Measurements from ENCODE around the gene RAD23B.

The RAD23B gene

GRCh38 chr9:107360098-107360497 is 77.0 kb downstream of the RAD23B start:
- Histone ChIP-seq H3K27me3 (ENCODE audit: insufficient read depth, poor library complexity, severe bottlenecking) (no peaks in the 10 kb centered on the region), H3K4me3 (replicated peaks; ENCODE audit: insufficient read depth, low read length) (no peak overlapping the region), H3K27ac (replicated peaks) (no peak overlapping the region)
- no peak for DNase-seq (ENCODE audit: low read depth in 1 of 2, low spot score in 1 of 2)
- no peak for TF ChIP-seq SPI1 (IDR thresholded peaks at IDR 0.05; ENCODE audit: borderline replicate concordance, low read depth)
- no peak for TF ChIP-seq CTCF (IDR thresholded peaks at IDR 0.05; ENCODE audit: insufficient read depth, low read length)
- TF ChIP-seq REST (IDR thresholded peaks at IDR 0.05; ENCODE audit: insufficient replicate concordance, low read depth) = no peak
- TF ChIP-seq POLR2AphosphoS5 (IDR thresholded peaks at IDR 0.05; ENCODE audit: low read depth) = no peak
- TF ChIP-seq GABPA (IDR thresholded peaks at IDR 0.05; ENCODE audit: low read depth) = no peak

GRCh38 chr9:107361816-107362215 is 78.7 kb downstream of the RAD23B start:
- DNase-seq (ENCODE audit: low read depth in 1 of 2, low spot score in 1 of 2) = no peak
- H3K27ac ChIP-seq (replicated peaks) = no peak overlapping the region
- no peak overlapping the region for H3K4me3 ChIP-seq (replicated peaks; ENCODE audit: insufficient read depth, low read length)
- TF ChIP-seq REST (IDR thresholded peaks at IDR 0.05; ENCODE audit: insufficient replicate concordance, low read depth) (no peak), CTCF (IDR thresholded peaks at IDR 0.05; ENCODE audit: insufficient read depth, low read length) (no peak), SPI1 (IDR thresholded peaks at IDR 0.05; ENCODE audit: borderline replicate concordance, low read depth) (no peak), GABPA (IDR thresholded peaks at IDR 0.05; ENCODE audit: low read depth) (no peak), POLR2AphosphoS5 (IDR thresholded peaks at IDR 0.05; ENCODE audit: low read depth) (no peak)
- no peaks in the 10 kb centered on the region for H3K27me3 ChIP-seq (ENCODE audit: insufficient read depth, poor library complexity, severe bottlenecking)

GRCh38 chr9:107363516-107364152 is 80.6 kb downstream of the RAD23B start:
- no peak overlapping the region for H3K4me3 ChIP-seq (replicated peaks; ENCODE audit: insufficient read depth, low read length)
- no peak overlapping the region for H3K27ac ChIP-seq (replicated peaks)
- H3K27me3 ChIP-seq (ENCODE audit: insufficient read depth, poor library complexity, severe bottlenecking) = no peaks in the 10 kb centered on the region
- no peak for DNase-seq (ENCODE audit: low read depth in 1 of 2, low spot score in 1 of 2)
- TF ChIP-seq POLR2AphosphoS5 (IDR thresholded peaks at IDR 0.05; ENCODE audit: low read depth) = no peak
- no peak for TF ChIP-seq SPI1 (IDR thresholded peaks at IDR 0.05; ENCODE audit: borderline replicate concordance, low read depth)
- TF ChIP-seq GABPA (IDR thresholded peaks at IDR 0.05; ENCODE audit: low read depth) = no peak
- no peak for TF ChIP-seq CTCF (IDR thresholded peaks at IDR 0.05; ENCODE audit: insufficient read depth, low read length)
- TF ChIP-seq REST (IDR thresholded peaks at IDR 0.05; ENCODE audit: insufficient replicate concordance, low read depth) = no peak

All from HL-60 (cell line).